PC-3 (cell line): Measurements from ENCODE around the gene NLE1. TPM values are rescaled to one million over a fixed set of nuclear protein-coding genes. Genes with fewer than 3 reads are reported as not detected.

Experiments used
- ATAC-seq: fragments of 200-7000 bp; cut with Tn5 transposase; 2 replicates; pipeline ENCODE4 v1.9.1; 2020; ENCODE audit warnings: mild to moderate bottlenecking, moderate library complexity
- BruUV-seq: library from RNA; stranded (reverse); fragments of 400-500 nt; replicated peaks from 2 replicates; lab custom pipeline; 2021; lab: Mats Ljungman, UMichigan
- CTCF ChIA-PET: fragments of 300-600 bp; sonication (Branson Sonifier 250); formaldehyde crosslinking; loops from one replicate; lab custom pipeline; 2022; ENCODE audit warnings: antibody characterized with exemption; lab: Charles Lee
- POLR2A ChIA-PET: fragments of 300-600 bp; sonication (Branson Sonifier 250); formaldehyde crosslinking; loops from one replicate; lab custom pipeline; 2022; ENCODE audit warnings: antibody characterized with exemption; ENCODE audit not compliant: unreplicated experiment; lab: Charles Lee
- DNase-seq: peaks from one replicate; pipeline ENCODE4 v3.0.0-alpha.2; 2015
- H2AFZ ChIP-seq: fragments of 300-600 bp; sonication (generic); 2 replicates; pipeline ENCODE4 v1.6.0; 2016; ENCODE audit warnings: antibody characterized with exemption, low read length
- H3F3A ChIP-seq: fragments of 300-600 bp; sonication (generic); one replicate; pipeline ENCODE4 v1.6.0; 2017; ENCODE audit warnings: antibody characterized with exemption, low read length, control low read depth, mild to moderate bottlenecking; ENCODE audit not compliant: unreplicated experiment
- H3K27ac ChIP-seq: fragments of 300-600 bp; sonication (generic); 2 replicates; pipeline ENCODE4 v1.5.1; 2016; ENCODE audit warnings: mild to moderate bottlenecking, low read length
- H3K27me3 ChIP-seq: fragments of 300-600 bp; sonication (generic); 2 replicates; pipeline ENCODE4 v1.6.1; 2016; ENCODE audit warnings: low read length, mixed read lengths
- H3K36me3 ChIP-seq: fragments of 300-600 bp; sonication (generic); 2 replicates; pipeline ENCODE4 v1.6.1; 2016; ENCODE audit warnings: low read depth, mixed run types, low read length, mixed read lengths
- H3K4me1 ChIP-seq: fragments of 300-600 bp; sonication (generic); 2 replicates; pipeline ENCODE4 v1.5.1; 2016; ENCODE audit warnings: low read length; ENCODE audit not compliant: insufficient read depth
- H3K4me2 ChIP-seq: fragments of 300-600 bp; sonication (generic); 2 replicates; pipeline ENCODE4 v1.6.0; 2016; ENCODE audit warnings: low read length
- H3K4me3 ChIP-seq: fragments of 300-600 bp; sonication (generic); 2 replicates; pipeline ENCODE4 v1.5.1; 2016; ENCODE audit warnings: mild to moderate bottlenecking, low read length, mixed read lengths
- H3K79me2 ChIP-seq: fragments of 300-600 bp; sonication (generic); 2 replicates; pipeline ENCODE4 v1.6.1; 2017; ENCODE audit warnings: low read length, mixed read lengths
- H3K9ac ChIP-seq: fragments of 300-600 bp; sonication (generic); 2 replicates; pipeline ENCODE4 v1.6.0; 2016; ENCODE audit warnings: mild to moderate bottlenecking, low read length
- H3K9me2 ChIP-seq: fragments of 300-600 bp; sonication (generic); replicated peaks from 2 replicates; pipeline ENCODE4 v1.6.1; 2016; ENCODE audit warnings: mixed run types, low read length, mixed read lengths
- H3K9me3 ChIP-seq: fragments of 300-600 bp; sonication (generic); 2 replicates; pipeline ENCODE4 v1.6.1; 2016; ENCODE audit warnings: low read length, mixed read lengths
- H4K20me1 ChIP-seq: fragments of 300-600 bp; sonication (generic); 2 replicates; pipeline ENCODE4 v1.6.1; 2016; ENCODE audit warnings: low read length, mixed read lengths
- EZH2 ChIP-seq: fragments of 300-600 bp; sonication (generic); IDR thresholded peaks from one replicate; pipeline ENCODE4 v1.6.1; 2017; ENCODE audit warnings: antibody characterized with exemption, mild to moderate bottlenecking, low read length; ENCODE audit not compliant: unreplicated experiment
- EZH2phosphoT487 ChIP-seq: fragments of 300-600 bp; sonication (generic); IDR thresholded peaks from 2 replicates; pipeline ENCODE4 v1.6.1; 2018; ENCODE audit warnings: mild to moderate bottlenecking, antibody characterized with exemption, low read length, borderline replicate concordance
- intact Hi-C: fragments of 100-400 bp; cut with micrococcal nuclease; formaldehyde crosslinking; loops from 2 replicates; pipeline ENCODE4 v1.9.0; 2023
- total RNA-seq: library from RNA; depleted of rRNA; stranded (reverse); fragments of >200 nt; gene quantifications from 2 replicates; pipeline ENCODE4 v1.2.3, GENCODE V29; 2014
- TF ChIP-seq, protein P1 (sequence below): fragments of 300-600 bp; sonication (generic); conservative IDR thresholded peaks from 2 replicates; pipeline ENCODE4 v1.5.1; 2017; ENCODE audit warnings: antibody characterized with exemption, low read depth, mild to moderate bottlenecking, low read length

Gene NLE1
- total RNA-seq, 1 experiment from 2014 or later: 18.6 TPM

DNA sequence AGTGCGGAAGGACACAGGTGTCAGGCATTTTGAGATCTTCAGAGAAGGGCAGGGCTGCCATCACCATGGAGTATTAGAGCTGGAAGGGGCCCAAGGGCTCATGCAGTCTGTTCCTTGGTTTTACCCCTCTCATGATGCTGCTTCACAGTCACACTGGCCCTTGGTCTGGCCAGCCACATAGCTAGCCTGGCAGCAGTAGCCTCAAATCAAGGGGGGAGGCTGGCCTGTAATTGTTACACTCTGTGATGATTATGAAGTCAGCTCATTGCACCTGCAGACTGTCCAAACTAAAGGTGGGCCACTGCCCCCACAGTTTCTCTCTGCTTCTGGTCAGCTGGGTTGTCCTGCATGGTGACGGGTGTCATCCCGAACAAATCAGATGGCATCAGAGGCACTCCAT, 20.8 kb downstream of the NLE1 start, which contains the start of gene FNDC8:
Gene FNDC8 (plus strand): TSS at position 301 of the 400 bp plus-strand sequence. CDS start 79 bp downstream, at position 380.
- Histone ChIP-seq H3K36me3 (no peaks in the 10 kb centered on the region), H3K9me2 (no peaks in the 10 kb centered on the region), H3K4me2 (no peak within 1 kb of the TSS), H3K4me1 (peaks cover 13% of the 10 kb centered on the region), H4K20me1 (no peaks in the 10 kb centered on the region), H3K79me2 (peaks cover 28% of the 10 kb centered on the region), H3K9ac (no peak within 1 kb of the TSS), H3K9me3 (no peaks in the 10 kb centered on the region), H3F3A (no peaks in the 10 kb centered on the region), H3K27ac (no peak within 1 kb of the TSS), H3K27me3 (no peaks in the 10 kb centered on the region), H3K4me3 (no peak within 1 kb of the TSS), H2AFZ (no peak within 1 kb of the TSS)
- ChIA-PET CTCF (interaction anchor here (0.5 kb wide), 1 partner anchor 128 kb away, joined by 3 read pairs; no protein-coding TSS in a partner anchor), POLR2A (no interaction called here)
- BruUV-seq: no TSS peak
- ATAC-seq: no peak
- intact Hi-C loops: no loop called here
- TF ChIP-seq, protein P1, sequence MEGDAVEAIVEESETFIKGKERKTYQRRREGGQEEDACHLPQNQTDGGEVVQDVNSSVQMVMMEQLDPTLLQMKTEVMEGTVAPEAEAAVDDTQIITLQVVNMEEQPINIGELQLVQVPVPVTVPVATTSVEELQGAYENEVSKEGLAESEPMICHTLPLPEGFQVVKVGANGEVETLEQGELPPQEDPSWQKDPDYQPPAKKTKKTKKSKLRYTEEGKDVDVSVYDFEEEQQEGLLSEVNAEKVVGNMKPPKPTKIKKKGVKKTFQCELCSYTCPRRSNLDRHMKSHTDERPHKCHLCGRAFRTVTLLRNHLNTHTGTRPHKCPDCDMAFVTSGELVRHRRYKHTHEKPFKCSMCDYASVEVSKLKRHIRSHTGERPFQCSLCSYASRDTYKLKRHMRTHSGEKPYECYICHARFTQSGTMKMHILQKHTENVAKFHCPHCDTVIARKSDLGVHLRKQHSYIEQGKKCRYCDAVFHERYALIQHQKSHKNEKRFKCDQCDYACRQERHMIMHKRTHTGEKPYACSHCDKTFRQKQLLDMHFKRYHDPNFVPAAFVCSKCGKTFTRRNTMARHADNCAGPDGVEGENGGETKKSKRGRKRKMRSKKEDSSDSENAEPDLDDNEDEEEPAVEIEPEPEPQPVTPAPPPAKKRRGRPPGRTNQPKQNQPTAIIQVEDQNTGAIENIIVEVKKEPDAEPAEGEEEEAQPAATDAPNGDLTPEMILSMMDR: no peak
- no peak for TF ChIP-seq EZH2phosphoT487
- TF ChIP-seq EZH2: no peak
- no peak for DNase-seq

DNA sequence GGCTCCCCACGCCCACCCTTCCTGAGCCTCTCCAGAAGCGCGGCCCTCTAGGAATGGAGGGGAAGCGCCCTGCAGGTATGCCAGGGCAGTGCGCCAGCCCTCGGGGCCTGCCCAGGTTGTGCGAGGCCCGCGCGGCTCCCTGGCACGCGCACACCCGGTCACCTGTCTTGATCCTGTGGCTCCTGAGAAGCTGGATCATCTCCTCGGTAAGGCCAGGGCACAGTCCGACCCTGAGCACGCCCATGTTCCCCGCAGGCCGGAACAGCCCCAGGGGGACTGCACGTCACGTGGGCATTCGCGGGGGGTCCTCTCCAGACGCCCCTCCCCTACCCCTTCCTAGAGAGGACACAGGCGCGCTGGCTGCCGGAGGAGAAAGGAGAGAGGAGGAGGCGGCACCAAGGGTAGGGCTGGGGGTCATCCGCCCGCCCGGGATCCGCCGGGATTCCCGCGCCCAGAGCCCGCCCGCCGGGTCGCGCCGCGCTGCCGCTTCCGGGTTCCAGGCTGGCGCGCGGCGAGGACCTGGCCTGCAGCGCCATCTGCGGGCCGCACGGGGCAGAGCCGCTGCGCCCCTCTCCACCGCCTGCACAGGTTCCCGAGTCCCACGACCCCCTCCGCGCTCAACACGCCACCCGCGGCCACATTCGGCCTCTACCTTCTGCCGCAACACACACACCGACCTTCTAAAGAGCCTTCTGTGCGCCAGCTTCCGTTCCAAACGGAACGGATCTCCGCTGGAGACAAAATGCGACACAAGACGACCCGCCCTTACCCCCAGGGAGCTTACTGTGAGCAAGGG, 22.5 kb downstream of the NLE1 start, which contains the start of gene RAD51D:
Gene RAD51D (minus strand): TSS at position 491 of the 796 bp plus-strand sequence. CDS start 247 bp downstream, at position 244.
- CTCF ChIA-PET: interaction anchor here (0.6 to 1.0 kb wide), 4 partner anchors 16 to 700 kb away, joined by 3 to 5 read pairs (median 3); no protein-coding TSS in a partner anchor
- intact Hi-C loops: loop anchor here (2.0 to 5.0 kb wide), 3 partner anchors 121 to 697 kb away; partner anchors contain the start of gene LIG3
- no peaks in the 10 kb centered on the region for H3K9me3 ChIP-seq
- H3K4me3 ChIP-seq: peak within 1 kb of the TSS; percentile 87
- peaks cover 17% of the 10 kb centered on the region for H3K4me1 ChIP-seq
- POLR2A ChIA-PET: no interaction called here
- ATAC-seq: peak; percentile 86
- peak; percentile 72 for DNase-seq
- H3K79me2 ChIP-seq: peaks cover 38% of the 10 kb centered on the region
- H3K27me3 ChIP-seq: no peaks in the 10 kb centered on the region
- no peaks in the 10 kb centered on the region for H3F3A ChIP-seq
- no peaks in the 10 kb centered on the region for H3K9me2 ChIP-seq
- peak within 1 kb of the TSS; percentile 96 for H3K9ac ChIP-seq
- peak within 1 kb of the TSS; percentile 74 for H3K27ac ChIP-seq
- H3K4me2 ChIP-seq: peak within 1 kb of the TSS; percentile 95
- H4K20me1 ChIP-seq: no peaks in the 10 kb centered on the region
- TF ChIP-seq, protein P1: peak; percentile 78
- no peak for TF ChIP-seq EZH2
- no peak for TF ChIP-seq EZH2phosphoT487
- no peaks in the 10 kb centered on the region for H3K36me3 ChIP-seq
- no TSS peak for BruUV-seq
- peak within 1 kb of the TSS; percentile 94 for H2AFZ ChIP-seq
